HepG2 (cell line): ENCODE measurements around the gene APBB2. TPM values are rescaled to one million over a fixed set of nuclear protein-coding genes. Genes with fewer than 3 reads are reported as not detected.

Source experiments
- EHMT2 ChIP-seq: fragments of 200-600 bp; sonication (generic); IDR thresholded peaks from 2 replicates; pipeline ENCODE4 v1.7.0; 2017; ENCODE audit warnings: antibody characterized with exemption, low read depth, low read length, borderline replicate concordance
- POLR2AphosphoS5 ChIP-seq: IDR thresholded peaks from 2 replicates; pipeline ENCODE4 v1.6.1; 2012; ENCODE audit warnings: low read depth, low read length
- REL ChIP-seq: sonication (generic); formaldehyde crosslinking; conservative IDR thresholded peaks from 2 replicates; pipeline ENCODE4 v1.8.0; 2022; ENCODE audit warnings: mild to moderate bottlenecking, missing genetic modification reagents, moderate library complexity
- SCMH1 ChIP-seq: sonication (generic); formaldehyde crosslinking; IDR thresholded peaks from 2 replicates; pipeline ENCODE4 v1.9.0; 2021; ENCODE audit warnings: missing genetic modification reagents, mild to moderate bottlenecking, borderline replicate concordance
- polyA plus RNA-seq, 8 experiments: library from polyadenylated mRNA; depleted of rRNA in 3 of 8; stranded (reverse) in 7 of 8; unstranded in 1 of 8; fragments of >200 nt; fragmentation: Illumina TruSeq in 4 of 8; extraction: Trizol in 4 of 8; gene quantifications; 2 replicates each; pipeline versions ENCODE4 v1.2.1 to v1.2.3, GENCODE V29; 2011 to 2016; ENCODE audit warnings: low read depth in 4 of 8, missing spikeins in 1 of 8, mixed read lengths in 1 of 8; ENCODE audit not compliant: insufficient read depth in 1 of 8
- total RNA-seq, 5 experiments: library from RNA; depleted of rRNA; stranded (reverse); fragments of >200 nt; fragmentation: Illumina TruSeq; extraction: Trizol; gene quantifications; 2 replicates each; pipeline ENCODE4 v1.2.3, GENCODE V29; 2016; ENCODE audit warnings: low read depth in 1 of 5
- TF ChIP-seq, protein P1 (sequence below): sonication (generic); formaldehyde crosslinking; IDR thresholded peaks from 2 replicates; pipeline ENCODE4 v1.5.0; 2020; ENCODE audit warnings: mild to moderate bottlenecking, missing genetic modification reagents, borderline replicate concordance
- TF ChIP-seq, protein P2 (sequence below): sonication (generic); formaldehyde crosslinking; IDR thresholded peaks from 2 replicates; pipeline ENCODE4 v1.5.0; 2020; ENCODE audit warnings: missing genetic modification reagents
- TF ChIP-seq, protein P3 (sequence below): sonication (generic); formaldehyde crosslinking; IDR thresholded peaks from 2 replicates; pipeline ENCODE4 v1.8.0; 2022; ENCODE audit warnings: missing genetic modification reagents, mild to moderate bottlenecking, borderline replicate concordance
- TF ChIP-seq, protein P4 (sequence below): IDR thresholded peaks from 2 replicates; pipeline ENCODE4 v1.6.1; 2016

Gene APBB2
- total and polyA plus RNA-seq, 2 of the 13 experiments (the other 11 are each of a cell fraction or from before 2014, with no cell fraction given): 11.7 to 17.0 TPM

DNA sequence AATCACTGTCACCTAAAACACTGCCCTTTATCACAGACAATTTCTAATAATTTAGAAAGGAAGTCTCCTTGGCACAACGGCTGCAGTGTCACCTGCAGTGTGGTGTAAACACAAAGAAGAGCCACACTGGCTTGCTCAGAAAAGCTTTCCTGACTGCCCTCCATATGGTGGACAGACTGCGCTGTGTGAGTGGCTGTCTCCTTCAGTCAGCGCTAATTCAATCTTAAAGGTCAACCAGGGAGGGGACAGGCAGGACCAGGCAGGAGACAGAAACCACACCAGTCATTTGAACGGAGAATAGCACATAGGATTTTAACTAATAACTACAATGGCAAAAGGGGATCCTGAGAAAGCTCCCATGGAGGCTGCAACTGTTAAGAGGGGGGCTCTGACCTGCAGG is 332.5 kb downstream of the APBB2 start (continued):
- TF ChIP-seq, protein P1, sequence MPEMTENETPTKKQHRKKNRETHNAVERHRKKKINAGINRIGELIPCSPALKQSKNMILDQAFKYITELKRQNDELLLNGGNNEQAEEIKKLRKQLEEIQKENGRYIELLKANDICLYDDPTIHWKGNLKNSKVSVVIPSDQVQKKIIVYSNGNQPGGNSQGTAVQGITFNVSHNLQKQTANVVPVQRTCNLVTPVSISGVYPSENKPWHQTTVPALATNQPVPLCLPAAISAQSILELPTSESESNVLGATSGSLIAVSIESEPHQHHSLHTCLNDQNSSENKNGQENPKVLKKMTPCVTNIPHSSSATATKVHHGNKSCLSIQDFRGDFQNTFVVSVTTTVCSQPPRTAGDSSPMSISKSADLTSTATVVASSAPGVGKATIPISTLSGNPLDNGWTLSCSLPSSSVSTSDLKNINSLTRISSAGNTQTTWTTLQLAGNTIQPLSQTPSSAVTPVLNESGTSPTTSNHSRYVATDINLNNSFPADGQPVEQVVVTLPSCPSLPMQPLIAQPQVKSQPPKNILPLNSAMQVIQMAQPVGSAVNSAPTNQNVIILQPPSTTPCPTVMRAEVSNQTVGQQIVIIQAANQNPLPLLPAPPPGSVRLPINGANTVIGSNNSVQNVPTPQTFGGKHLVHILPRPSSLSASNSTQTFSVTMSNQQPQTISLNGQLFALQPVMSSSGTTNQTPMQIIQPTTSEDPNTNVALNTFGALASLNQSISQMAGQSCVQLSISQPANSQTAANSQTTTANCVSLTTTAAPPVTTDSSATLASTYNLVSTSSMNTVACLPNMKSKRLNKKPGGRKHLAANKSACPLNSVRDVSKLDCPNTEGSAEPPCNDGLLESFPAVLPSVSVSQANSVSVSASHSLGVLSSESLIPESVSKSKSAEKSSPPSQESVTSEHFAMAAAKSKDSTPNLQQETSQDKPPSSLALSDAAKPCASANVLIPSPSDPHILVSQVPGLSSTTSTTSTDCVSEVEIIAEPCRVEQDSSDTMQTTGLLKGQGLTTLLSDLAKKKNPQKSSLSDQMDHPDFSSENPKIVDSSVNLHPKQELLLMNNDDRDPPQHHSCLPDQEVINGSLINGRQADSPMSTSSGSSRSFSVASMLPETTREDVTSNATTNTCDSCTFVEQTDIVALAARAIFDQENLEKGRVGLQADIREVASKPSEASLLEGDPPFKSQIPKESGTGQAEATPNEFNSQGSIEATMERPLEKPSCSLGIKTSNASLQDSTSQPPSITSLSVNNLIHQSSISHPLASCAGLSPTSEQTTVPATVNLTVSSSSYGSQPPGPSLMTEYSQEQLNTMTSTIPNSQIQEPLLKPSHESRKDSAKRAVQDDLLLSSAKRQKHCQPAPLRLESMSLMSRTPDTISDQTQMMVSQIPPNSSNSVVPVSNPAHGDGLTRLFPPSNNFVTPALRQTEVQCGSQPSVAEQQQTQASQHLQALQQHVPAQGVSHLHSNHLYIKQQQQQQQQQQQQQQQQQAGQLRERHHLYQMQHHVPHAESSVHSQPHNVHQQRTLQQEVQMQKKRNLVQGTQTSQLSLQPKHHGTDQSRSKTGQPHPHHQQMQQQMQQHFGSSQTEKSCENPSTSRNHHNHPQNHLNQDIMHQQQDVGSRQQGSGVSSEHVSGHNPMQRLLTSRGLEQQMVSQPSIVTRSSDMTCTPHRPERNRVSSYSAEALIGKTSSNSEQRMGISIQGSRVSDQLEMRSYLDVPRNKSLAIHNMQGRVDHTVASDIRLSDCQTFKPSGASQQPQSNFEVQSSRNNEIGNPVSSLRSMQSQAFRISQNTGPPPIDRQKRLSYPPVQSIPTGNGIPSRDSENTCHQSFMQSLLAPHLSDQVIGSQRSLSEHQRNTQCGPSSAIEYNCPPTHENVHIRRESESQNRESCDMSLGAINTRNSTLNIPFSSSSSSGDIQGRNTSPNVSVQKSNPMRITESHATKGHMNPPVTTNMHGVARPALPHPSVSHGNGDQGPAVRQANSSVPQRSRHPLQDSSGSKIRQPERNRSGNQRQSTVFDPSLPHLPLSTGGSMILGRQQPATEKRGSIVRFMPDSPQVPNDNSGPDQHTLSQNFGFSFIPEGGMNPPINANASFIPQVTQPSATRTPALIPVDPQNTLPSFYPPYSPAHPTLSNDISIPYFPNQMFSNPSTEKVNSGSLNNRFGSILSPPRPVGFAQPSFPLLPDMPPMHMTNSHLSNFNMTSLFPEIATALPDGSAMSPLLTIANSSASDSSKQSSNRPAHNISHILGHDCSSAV (CRISPR knock-in tag): no peak
- TF ChIP-seq SCMH1 (CRISPR knock-in tag) (no peak), EHMT2 (no peak), POLR2AphosphoS5 (no peak), REL (CRISPR knock-in tag) (no peak)
- TF ChIP-seq, protein P2, sequence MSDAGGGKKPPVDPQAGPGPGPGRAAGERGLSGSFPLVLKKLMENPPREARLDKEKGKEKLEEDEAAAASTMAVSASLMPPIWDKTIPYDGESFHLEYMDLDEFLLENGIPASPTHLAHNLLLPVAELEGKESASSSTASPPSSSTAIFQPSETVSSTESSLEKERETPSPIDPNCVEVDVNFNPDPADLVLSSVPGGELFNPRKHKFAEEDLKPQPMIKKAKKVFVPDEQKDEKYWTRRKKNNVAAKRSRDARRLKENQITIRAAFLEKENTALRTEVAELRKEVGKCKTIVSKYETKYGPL (CRISPR knock-in tag): no peak
- TF ChIP-seq, protein P3, sequence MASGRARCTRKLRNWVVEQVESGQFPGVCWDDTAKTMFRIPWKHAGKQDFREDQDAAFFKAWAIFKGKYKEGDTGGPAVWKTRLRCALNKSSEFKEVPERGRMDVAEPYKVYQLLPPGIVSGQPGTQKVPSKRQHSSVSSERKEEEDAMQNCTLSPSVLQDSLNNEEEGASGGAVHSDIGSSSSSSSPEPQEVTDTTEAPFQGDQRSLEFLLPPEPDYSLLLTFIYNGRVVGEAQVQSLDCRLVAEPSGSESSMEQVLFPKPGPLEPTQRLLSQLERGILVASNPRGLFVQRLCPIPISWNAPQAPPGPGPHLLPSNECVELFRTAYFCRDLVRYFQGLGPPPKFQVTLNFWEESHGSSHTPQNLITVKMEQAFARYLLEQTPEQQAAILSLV (CRISPR knock-in tag): no peak
- TF ChIP-seq, protein P4, sequence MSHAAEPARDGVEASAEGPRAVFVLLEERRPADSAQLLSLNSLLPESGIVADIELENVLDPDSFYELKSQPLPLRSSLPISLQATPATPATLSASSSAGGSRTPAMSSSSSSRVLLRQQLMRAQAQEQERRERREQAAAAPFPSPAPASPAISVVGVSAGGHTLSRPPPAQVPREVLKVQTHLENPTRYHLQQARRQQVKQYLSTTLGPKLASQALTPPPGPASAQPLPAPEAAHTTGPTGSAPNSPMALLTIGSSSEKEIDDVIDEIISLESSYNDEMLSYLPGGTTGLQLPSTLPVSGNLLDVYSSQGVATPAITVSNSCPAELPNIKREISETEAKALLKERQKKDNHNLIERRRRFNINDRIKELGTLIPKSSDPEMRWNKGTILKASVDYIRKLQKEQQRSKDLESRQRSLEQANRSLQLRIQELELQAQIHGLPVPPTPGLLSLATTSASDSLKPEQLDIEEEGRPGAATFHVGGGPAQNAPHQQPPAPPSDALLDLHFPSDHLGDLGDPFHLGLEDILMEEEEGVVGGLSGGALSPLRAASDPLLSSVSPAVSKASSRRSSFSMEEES (CRISPR knock-in tag): no peak
